Neural progenitor cell (in vitro differentiated cells): ENCODE measurements around the gene GNAI3. TPM values are rescaled to one million over a fixed set of nuclear protein-coding genes. Genes with fewer than 3 reads are reported as not detected.

Experiments
- DNase-seq: peaks from one replicate; pipeline ENCODE4 v3.0.0-alpha.2; 2016; ENCODE audit warnings: low spot score
- H2AFZ ChIP-seq: fragments of 200-600 bp; sonication (generic); replicated peaks from 2 replicates; pipeline ENCODE4 v1.6.1; 2016; ENCODE audit warnings: antibody characterized with exemption
- H3F3A ChIP-seq: fragments of 200-600 bp; sonication (generic); 2 replicates; pipeline ENCODE4 v1.6.1; 2016; ENCODE audit warnings: antibody characterized with exemption, low read depth
- H3K27ac ChIP-seq: fragments of 200-600 bp; sonication (generic); 2 replicates; pipeline ENCODE4 v1.5.1; 2016; ENCODE audit warnings: mild to moderate bottlenecking
- H3K27me3 ChIP-seq: fragments of 200-600 bp; sonication (generic); 2 replicates; pipeline ENCODE4 v1.6.1; 2016; ENCODE audit warnings: mild to moderate bottlenecking, moderate library complexity
- H3K36me3 ChIP-seq: fragments of 200-600 bp; sonication (generic); 2 replicates; pipeline ENCODE4 v1.5.1; 2016
- H3K4me1 ChIP-seq: fragments of 200-600 bp; sonication (generic); 2 replicates; pipeline ENCODE4 v1.6.1; 2016; ENCODE audit warnings: mixed run types
- H3K4me2 ChIP-seq: fragments of 200-600 bp; sonication (generic); 2 replicates; pipeline ENCODE4 v1.6.1; 2016
- H3K4me3 ChIP-seq: fragments of 200-600 bp; sonication (generic); 2 replicates; pipeline ENCODE4 v1.5.1; 2016
- H3K79me2 ChIP-seq: fragments of 200-600 bp; sonication (generic); 2 replicates; pipeline ENCODE4 v1.6.1; 2016; ENCODE audit warnings: low read depth
- H3K9ac ChIP-seq: fragments of 200-600 bp; sonication (generic); 2 replicates; pipeline ENCODE4 v1.6.1; 2016
- H3K9me3 ChIP-seq: fragments of 200-600 bp; sonication (generic); 2 replicates; pipeline ENCODE4 v1.5.1; 2016; ENCODE audit warnings: low read depth
- H4K20me1 ChIP-seq: fragments of 200-600 bp; sonication (generic); 2 replicates; pipeline ENCODE4 v1.6.1; 2016; ENCODE audit warnings: low read depth
- H3K27ac Mint-ChIP-seq: 3 replicates; pipeline ENCODE4 v1.8.0; 2021; ENCODE audit warnings: mixed read lengths
- H3K27me3 Mint-ChIP-seq: 2 replicates; pipeline ENCODE4 v1.8.0; 2022; ENCODE audit warnings: low read depth, mild to moderate bottlenecking, inconsistent platforms, moderate library complexity, mixed read lengths; ENCODE audit not compliant: insufficient read depth
- H3K36me3 Mint-ChIP-seq: 3 replicates; pipeline ENCODE4 v1.8.0; 2021; ENCODE audit warnings: mixed read lengths
- H3K4me1 Mint-ChIP-seq: 3 replicates; pipeline ENCODE4 v1.8.0; 2021; ENCODE audit warnings: mixed read lengths
- H3K4me3 Mint-ChIP-seq: 3 replicates; pipeline ENCODE4 v1.8.0; 2021; ENCODE audit warnings: mild to moderate bottlenecking, moderate library complexity, mixed read lengths
- H3K9me3 Mint-ChIP-seq: 3 replicates; pipeline ENCODE4 v1.8.0; 2020; ENCODE audit warnings: mixed read lengths
- CTCF ChIP-seq: fragments of 200-600 bp; sonication (generic); IDR thresholded peaks from 2 replicates; pipeline ENCODE4 v1.5.1; 2017; ENCODE audit warnings: antibody characterized with exemption, mild to moderate bottlenecking
- EZH2 ChIP-seq: fragments of 200-600 bp; sonication (generic); IDR thresholded peaks from 2 replicates; pipeline ENCODE4 v1.6.1; 2017; ENCODE audit warnings: antibody characterized with exemption, mild to moderate bottlenecking, moderate library complexity
- EZH2phosphoT487 ChIP-seq: fragments of 200-600 bp; sonication (generic); IDR thresholded peaks from 2 replicates; pipeline ENCODE4 v1.6.1; 2017; ENCODE audit warnings: antibody characterized with exemption
- total RNA-seq: library from RNA; depleted of rRNA; stranded (reverse); fragments of >200 nt; gene quantifications from 2 replicates; pipeline ENCODE4 v1.2.3, GENCODE V29; 2015; ENCODE audit warnings: low replicate concordance

Gene GNAI3
- total RNA-seq, 1 donor from 2014 or later: 15.4 TPM

DNA sequence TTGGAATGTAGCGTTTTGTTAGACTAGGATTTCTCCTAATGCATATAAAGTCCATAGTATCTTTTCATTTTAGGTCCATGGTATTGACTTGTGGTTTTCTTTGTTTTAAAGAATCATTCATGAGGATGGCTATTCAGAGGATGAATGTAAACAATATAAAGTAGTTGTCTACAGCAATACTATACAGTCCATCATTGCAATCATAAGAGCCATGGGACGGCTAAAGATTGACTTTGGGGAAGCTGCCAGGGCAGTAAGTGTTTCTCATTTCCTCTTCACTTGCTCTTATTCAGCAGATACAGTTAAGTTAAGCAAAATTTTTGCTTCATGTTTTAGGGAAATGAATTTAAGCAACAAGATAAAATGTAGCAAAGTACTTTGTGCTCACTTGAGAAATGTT is 25.4 kb downstream of the GNAI3 start:
- peaks cover 10% of the 10 kb centered on the region for H3K36me3 Mint-ChIP-seq
- Histone ChIP-seq H3K79me2 (peaks cover 57% of the 10 kb centered on the region), H3K9ac (no peak overlapping the region), H3K4me2 (no peak overlapping the region), H3K27ac (no peak overlapping the region), H3K9me3 (no peaks in the 10 kb centered on the region), H3K36me3 (no peaks in the 10 kb centered on the region), H3K4me1 (peaks cover 12% of the 10 kb centered on the region), H3F3A (peaks cover 5% of the 10 kb centered on the region), H4K20me1 (peaks cover 49% of the 10 kb centered on the region), H3K4me3 (no peak overlapping the region), H2AFZ (no peak overlapping the region), H3K27me3 (no peaks in the 10 kb centered on the region)
- no peaks in the 10 kb centered on the region for H3K9me3 Mint-ChIP-seq
- no peaks in the 10 kb centered on the region for H3K4me1 Mint-ChIP-seq
- H3K27ac Mint-ChIP-seq: no peak overlapping the region
- DNase-seq: no peak
- no peaks in the 10 kb centered on the region for H3K27me3 Mint-ChIP-seq
- no peak overlapping the region for H3K4me3 Mint-ChIP-seq
- TF ChIP-seq EZH2phosphoT487 (no peak), CTCF (no peak), EZH2 (no peak)

- H4K20me1 ChIP-seq: peaks cover 3% of the 10 kb centered on the region
- no peak overlapping the region for H3K27ac Mint-ChIP-seq
- H3K79me2 ChIP-seq: peaks cover 5% of the 10 kb centered on the region
- H3K9me3 ChIP-seq: no peaks in the 10 kb centered on the region
- no peaks in the 10 kb centered on the region for H3K4me1 ChIP-seq
- H3K4me1 Mint-ChIP-seq: no peaks in the 10 kb centered on the region
- H3K4me3 Mint-ChIP-seq: no peak overlapping the region
- H3K9ac ChIP-seq: no peak overlapping the region
- peaks cover 31% of the 10 kb centered on the region for H3K36me3 Mint-ChIP-seq
- no peak for TF ChIP-seq EZH2phosphoT487
- TF ChIP-seq CTCF: no peak
- TF ChIP-seq EZH2: no peak
- H2AFZ ChIP-seq: no peak overlapping the region
- no peaks in the 10 kb centered on the region for H3F3A ChIP-seq
- no peaks in the 10 kb centered on the region for H3K27me3 Mint-ChIP-seq
- no peak overlapping the region for H3K27ac ChIP-seq
- no peak overlapping the region for H3K4me3 ChIP-seq
- H3K36me3 ChIP-seq: peaks cover 14% of the 10 kb centered on the region
- H3K9me3 Mint-ChIP-seq: no peaks in the 10 kb centered on the region
- H3K27me3 ChIP-seq: no peaks in the 10 kb centered on the region
- no peak for DNase-seq
- H3K4me2 ChIP-seq: no peak overlapping the region
Observed at GRCh38 chr1:109578947-109579443, 30.6 kb downstream of the GNAI3 start.

GRCh38 chr1:109579491-109579890 is 31.1 kb downstream of the GNAI3 start:
- Histone ChIP-seq H3K27me3 (no peaks in the 10 kb centered on the region), H2AFZ (no peak overlapping the region), H4K20me1 (peaks cover 3% of the 10 kb centered on the region), H3K9ac (no peak overlapping the region), H3F3A (no peaks in the 10 kb centered on the region), H3K4me2 (no peak overlapping the region), H3K27ac (no peak overlapping the region), H3K4me1 (no peaks in the 10 kb centered on the region), H3K4me3 (no peak overlapping the region), H3K36me3 (peaks cover 15% of the 10 kb centered on the region), H3K79me2 (peaks cover 5% of the 10 kb centered on the region), H3K9me3 (no peaks in the 10 kb centered on the region)
- Mint-ChIP-seq H3K4me1 (no peaks in the 10 kb centered on the region), H3K36me3 (peaks cover 33% of the 10 kb centered on the region), H3K9me3 (no peaks in the 10 kb centered on the region), H3K27me3 (no peaks in the 10 kb centered on the region), H3K27ac (no peak overlapping the region), H3K4me3 (no peak overlapping the region)
- no peak for TF ChIP-seq EZH2
- TF ChIP-seq EZH2phosphoT487: no peak
- no peak for DNase-seq

GRCh38 chr1:109582021-109582420 is 33.6 kb downstream of the GNAI3 start:
- Histone ChIP-seq H3K27me3 (no peaks in the 10 kb centered on the region), H3K9ac (no peak overlapping the region), H3K9me3 (no peaks in the 10 kb centered on the region), H3K4me3 (no peak overlapping the region), H3F3A (no peaks in the 10 kb centered on the region), H3K36me3 (peaks cover 22% of the 10 kb centered on the region), H2AFZ (no peak overlapping the region), H4K20me1 (no peaks in the 10 kb centered on the region), H3K79me2 (no peaks in the 10 kb centered on the region), H3K4me2 (no peak overlapping the region), H3K27ac (no peak overlapping the region), H3K4me1 (no peaks in the 10 kb centered on the region)
- TF ChIP-seq EZH2 (no peak), CTCF (no peak), EZH2phosphoT487 (no peak)
- Mint-ChIP-seq H3K27me3 (no peaks in the 10 kb centered on the region), H3K9me3 (no peaks in the 10 kb centered on the region), H3K27ac (no peak overlapping the region), H3K36me3 (peaks cover 39% of the 10 kb centered on the region), H3K4me3 (no peak overlapping the region), H3K4me1 (no peaks in the 10 kb centered on the region)
- no peak for DNase-seq
